OCI-LY7 (cell line): ENCODE results near the gene NRROS.

ENCODE experiments used
- EZH2phosphoT487 ChIP-seq: fragments of 200-600 bp; sonication (generic); IDR thresholded peaks from 2 replicates; pipeline ENCODE4 v1.6.1; 2018; ENCODE audit warnings: low read depth, borderline replicate concordance, mild to moderate bottlenecking, mixed run types, antibody characterized with exemption, low read length, moderate library complexity, mixed read lengths
- TF ChIP-seq, protein P1 (sequence below): fragments of 200-600 bp; sonication (generic); conservative IDR thresholded peaks from 2 replicates; pipeline ENCODE4 v1.5.1; 2014; ENCODE audit warnings: mild to moderate bottlenecking, antibody characterized with exemption, low read length, moderate library complexity, mixed read lengths

DNA sequence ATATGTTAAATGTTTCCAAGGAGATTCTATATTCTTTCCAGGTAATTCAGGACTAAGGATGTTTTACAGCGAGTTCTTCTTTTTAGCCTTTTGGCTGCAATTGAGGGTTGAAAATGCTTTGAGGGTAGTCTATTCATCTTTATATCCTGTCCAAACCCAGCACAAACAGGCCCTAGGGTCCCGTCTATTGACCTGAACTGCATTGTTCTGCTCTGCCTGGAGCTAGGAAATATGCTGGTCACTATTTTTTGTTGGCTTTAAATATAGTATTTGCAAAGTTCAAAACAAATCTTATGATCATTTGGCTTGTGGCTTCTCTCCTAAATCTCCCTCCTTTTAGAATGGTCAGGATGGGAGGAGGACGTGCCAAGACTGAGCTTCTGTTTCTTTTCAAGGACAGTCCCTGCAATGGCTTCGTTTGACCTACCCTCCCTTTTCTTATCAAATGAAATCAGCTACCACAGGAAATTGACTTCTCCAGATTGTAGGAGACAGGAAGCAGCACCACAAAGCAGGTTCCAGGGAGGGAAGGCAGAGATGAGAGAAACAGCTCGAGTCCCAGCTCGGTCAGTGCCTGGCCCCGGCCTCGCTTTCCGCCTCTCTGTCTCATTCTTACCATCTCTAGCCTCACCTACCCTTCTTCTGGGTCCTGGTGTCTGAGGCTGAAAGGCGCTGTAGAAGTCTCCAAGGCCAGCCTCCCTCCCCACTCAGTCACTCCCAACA is 27.6 kb upstream of the NRROS start:
- TF ChIP-seq, protein P1, sequence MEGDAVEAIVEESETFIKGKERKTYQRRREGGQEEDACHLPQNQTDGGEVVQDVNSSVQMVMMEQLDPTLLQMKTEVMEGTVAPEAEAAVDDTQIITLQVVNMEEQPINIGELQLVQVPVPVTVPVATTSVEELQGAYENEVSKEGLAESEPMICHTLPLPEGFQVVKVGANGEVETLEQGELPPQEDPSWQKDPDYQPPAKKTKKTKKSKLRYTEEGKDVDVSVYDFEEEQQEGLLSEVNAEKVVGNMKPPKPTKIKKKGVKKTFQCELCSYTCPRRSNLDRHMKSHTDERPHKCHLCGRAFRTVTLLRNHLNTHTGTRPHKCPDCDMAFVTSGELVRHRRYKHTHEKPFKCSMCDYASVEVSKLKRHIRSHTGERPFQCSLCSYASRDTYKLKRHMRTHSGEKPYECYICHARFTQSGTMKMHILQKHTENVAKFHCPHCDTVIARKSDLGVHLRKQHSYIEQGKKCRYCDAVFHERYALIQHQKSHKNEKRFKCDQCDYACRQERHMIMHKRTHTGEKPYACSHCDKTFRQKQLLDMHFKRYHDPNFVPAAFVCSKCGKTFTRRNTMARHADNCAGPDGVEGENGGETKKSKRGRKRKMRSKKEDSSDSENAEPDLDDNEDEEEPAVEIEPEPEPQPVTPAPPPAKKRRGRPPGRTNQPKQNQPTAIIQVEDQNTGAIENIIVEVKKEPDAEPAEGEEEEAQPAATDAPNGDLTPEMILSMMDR = no peak
- no peak for TF ChIP-seq EZH2phosphoT487
